Epithelial cell of alveolus of lung (primary cell): ENCODE results near the gene CYB5R3. TPM values are rescaled to one million over a fixed set of nuclear protein-coding genes. Genes with fewer than 3 reads are reported as not detected.

ENCODE experiments used
- total RNA-seq: library from RNA; depleted of rRNA; stranded (reverse); fragments of >200 nt; gene quantifications from 2 replicates; pipeline ENCODE4 v1.2.1, GENCODE V29; 2015

Gene CYB5R3
- total RNA-seq, result 131 and 189 TPM in 2 replicates

DNA sequence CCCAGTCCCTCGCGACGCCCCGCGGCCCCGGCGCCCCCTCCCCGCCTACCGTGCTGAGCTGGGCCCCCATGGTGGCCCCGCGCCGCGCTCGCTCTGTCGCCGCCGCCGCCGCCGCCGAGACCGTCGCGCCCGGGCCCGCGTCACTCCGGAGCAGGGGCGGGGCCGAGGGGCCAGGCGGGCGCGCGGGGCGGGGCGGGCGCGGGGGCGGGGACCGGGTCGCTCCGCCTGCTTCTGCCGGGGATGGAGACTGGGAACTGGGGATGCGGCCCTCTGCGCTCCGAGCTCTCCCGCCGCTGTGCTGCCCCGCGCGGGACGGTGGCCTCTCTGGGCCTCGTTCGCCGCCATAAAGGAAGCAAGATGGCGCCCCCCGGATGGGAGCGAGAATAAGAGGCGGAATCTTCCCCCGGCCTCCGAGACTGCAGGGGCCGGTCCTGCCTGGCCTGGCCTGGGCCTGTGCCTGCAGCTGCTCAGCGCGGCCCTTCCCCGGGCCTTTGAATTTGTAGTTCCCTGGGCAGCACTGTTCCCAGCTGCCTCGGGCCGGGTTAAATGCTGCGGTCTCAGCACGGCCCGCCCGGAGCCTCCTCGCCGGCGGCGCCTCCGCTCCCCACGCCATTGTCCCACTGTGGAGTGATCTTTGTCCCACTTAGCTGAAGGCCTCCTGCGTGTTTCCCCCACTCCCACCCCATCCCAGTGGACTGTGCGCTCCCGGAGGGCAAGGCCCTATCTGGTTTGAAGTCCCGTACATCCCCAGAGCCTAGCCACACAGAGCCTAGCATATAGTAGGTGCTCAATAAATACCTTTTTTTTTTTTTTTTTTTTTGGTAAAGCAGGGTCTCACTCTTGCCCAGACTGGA is at the start of gene CYB5R3:
TSS of gene CYB5R3 (minus strand) at position 147 of the 854 bp plus-strand sequence. CDS start at position 70, 77 bp downstream.

GRCh38 chr22:42614312-42615091 is 34.7 kb downstream of the CYB5R3 start, which contains the start of gene POLDIP3:
TSS of gene POLDIP3 (minus strand) at chr22:42614883. CDS start at chr22:42614857, 26 bp downstream.

Other genes with a start within 250 kb of the CYB5R3 start
- gene NFAM1, start 217.0 kb downstream of the CYB5R3 start, total RNA-seq, result not detected in 2 replicates
- 14.3 and 31.4 TPM in 2 replicates for gene RRP7A, start 129.6 kb downstream of the CYB5R3 start, total RNA-seq
- gene SERHL2, start 95.4 kb downstream of the CYB5R3 start, total RNA-seq, result 0.48 and 2.8 TPM in 2 replicates
- 33.0 and 50.7 TPM in 2 replicates for gene POLDIP3, start 34.5 kb downstream of the CYB5R3 start, total RNA-seq
- 0.40 TPM in 1 of 2 replicates, not detected in the other for gene ATP5MGL, start 8.8 kb downstream of the CYB5R3 start, total RNA-seq
- gene A4GALT, start 71.5 kb upstream of the CYB5R3 start, total RNA-seq, result 14.6 and 33.6 TPM in 2 replicates
- 43.6 and 47.6 TPM in 2 replicates for gene ARFGAP3, start 207.9 kb upstream of the CYB5R3 start, total RNA-seq